Activated CD4-positive, alpha-beta T cell treated with anti-CD3 and anti-CD28 coated beads, Interleukin-2, amount 10 ng/mL, durations not matched to agents 24 days and 14 days (primary cell): Measurements from ENCODE around the gene CLK4. TPM values are rescaled to one million over a fixed set of nuclear protein-coding genes. Genes with fewer than 3 reads are reported as not detected.
A peak's percentile ranks its signal among the peaks of the same experiment; 100 is the strongest.
"Not testable (repeated sequence)": the region's sequence is repeated elsewhere in the genome, so short reads cannot be mapped to it uniquely, and the experiment has no call there.

Source experiments
- DNase-seq: peaks from one replicate; pipeline ENCODE4 v3.0.0; 2022
- H3K27ac Mint-ChIP-seq: one replicate; pipeline ENCODE4 v1.8.0; 2022; ENCODE audit warnings: mild to moderate bottlenecking, mixed read lengths
- H3K27me3 Mint-ChIP-seq: one replicate; pipeline ENCODE4 v1.8.0; 2022; ENCODE audit warnings: mixed read lengths
- H3K36me3 Mint-ChIP-seq: one replicate; pipeline ENCODE4 v1.8.0; 2022; ENCODE audit warnings: low read depth, mild to moderate bottlenecking, mixed read lengths
- H3K4me1 Mint-ChIP-seq: one replicate; pipeline ENCODE4 v1.8.0; 2021; ENCODE audit warnings: mixed read lengths
- H3K4me3 Mint-ChIP-seq: one replicate; pipeline ENCODE4 v1.8.0; 2022; ENCODE audit warnings: mild to moderate bottlenecking, moderate library complexity, mixed read lengths
- H3K9me3 Mint-ChIP-seq: one replicate; pipeline ENCODE4 v1.8.0; 2021; ENCODE audit warnings: mixed read lengths
- intact Hi-C: fragments of 100-400 bp; cut with micrococcal nuclease; formaldehyde crosslinking; loops from one replicate; pipeline ENCODE4 v1.15.1; 2023
- total RNA-seq: library from RNA; stranded (reverse); gene quantifications from 2 replicates; pipeline ENCODE4 v1.2.3, GENCODE V29; 2022

The CLK4 gene
- total RNA-seq, 1 donor from 2014 or later: 26.0 TPM

DNA sequence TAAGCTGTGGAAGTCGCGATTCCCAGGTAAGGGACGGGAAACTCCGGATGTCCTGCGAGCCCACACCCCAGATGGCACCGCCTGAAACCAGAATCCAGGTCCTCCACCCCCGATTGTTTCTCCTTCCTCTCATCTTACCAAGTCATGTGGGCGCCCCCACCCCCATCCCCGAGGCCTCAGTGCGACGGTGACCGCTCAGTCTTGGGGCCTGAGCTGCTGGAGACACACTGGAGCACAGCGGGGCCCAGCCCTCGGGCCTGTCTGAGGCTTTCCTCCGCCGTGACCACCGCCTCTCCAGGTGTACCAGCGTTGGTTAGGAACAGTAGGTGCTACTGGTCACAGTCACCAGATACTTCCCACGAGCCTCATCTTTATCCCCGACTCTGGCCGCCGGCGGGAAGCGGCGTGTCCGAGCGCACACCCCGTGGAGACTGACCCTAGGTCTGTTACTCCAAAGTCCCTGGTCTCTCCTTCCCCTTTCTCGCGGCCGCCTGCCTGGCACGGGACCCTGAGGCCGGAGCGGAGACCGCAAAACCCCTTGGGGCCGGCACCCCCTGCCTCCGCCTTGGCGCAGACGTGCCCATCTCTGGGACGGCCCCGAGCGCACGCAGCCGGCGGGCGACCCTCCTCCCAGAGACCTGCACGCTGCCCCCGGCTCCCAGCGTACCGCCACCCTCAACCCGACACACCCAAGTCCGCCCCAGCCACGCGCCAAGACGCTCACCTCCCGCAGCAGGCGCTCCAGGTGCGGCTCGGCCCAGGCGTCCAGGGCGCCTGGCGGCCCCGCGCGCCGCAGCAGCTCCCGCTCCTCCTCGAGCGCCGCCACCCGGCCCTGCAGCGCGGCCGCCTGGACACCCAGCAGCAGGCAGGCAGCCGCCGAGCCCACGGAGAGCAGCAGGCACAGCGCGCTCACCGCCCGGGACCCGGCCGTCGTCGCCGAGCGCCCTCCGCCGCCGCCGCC is 37.4 kb downstream of the CLK4 start:
- DNase-seq: peak; percentile 46
- Mint-ChIP-seq H3K36me3 (peaks cover 10% of the 10 kb centered on the region), H3K27me3 (peaks cover 51% of the 10 kb centered on the region), H3K4me3 (peak overlapping the region; percentile 35), H3K27ac (no peak overlapping the region), H3K9me3 (peaks cover 7% of the 10 kb centered on the region), H3K4me1 (peaks cover 3% of the 10 kb centered on the region)
- intact Hi-C loops: loop anchor here (1.0 kb wide), 1 partner anchor 37 kb away; no protein-coding TSS in a partner anchor

DNA sequence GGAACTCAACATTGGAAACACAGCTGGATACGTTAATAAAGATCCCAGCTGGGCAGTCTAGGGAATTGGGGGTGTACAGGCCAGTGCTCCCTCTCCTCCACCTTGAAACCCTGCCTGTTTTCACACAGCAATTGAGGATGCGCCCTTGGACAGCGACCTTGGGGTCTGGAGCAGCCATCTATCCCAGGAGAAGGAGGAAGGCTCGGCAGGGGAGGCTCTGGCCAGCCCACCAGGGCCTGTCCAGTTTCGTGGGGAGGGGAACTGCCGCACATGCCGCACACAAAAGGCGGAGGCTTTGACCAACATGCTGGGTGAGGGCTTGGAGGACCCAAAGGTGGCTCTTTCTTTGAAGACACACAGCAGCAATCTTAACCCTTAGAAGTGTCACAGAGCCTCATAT is 38.1 kb downstream of the CLK4 start:
- peak overlapping the region; percentile 6 for H3K4me3 Mint-ChIP-seq
- intact Hi-C loops: no loop called here
- DNase-seq: peak; percentile 28
- H3K9me3 Mint-ChIP-seq: peaks cover under 1% of the 10 kb centered on the region
- no peak overlapping the region for H3K27ac Mint-ChIP-seq
- H3K4me1 Mint-ChIP-seq: peaks cover 3% of the 10 kb centered on the region
- H3K27me3 Mint-ChIP-seq: peaks cover 51% of the 10 kb centered on the region
- H3K36me3 Mint-ChIP-seq: peaks cover 3% of the 10 kb centered on the region

DNA sequence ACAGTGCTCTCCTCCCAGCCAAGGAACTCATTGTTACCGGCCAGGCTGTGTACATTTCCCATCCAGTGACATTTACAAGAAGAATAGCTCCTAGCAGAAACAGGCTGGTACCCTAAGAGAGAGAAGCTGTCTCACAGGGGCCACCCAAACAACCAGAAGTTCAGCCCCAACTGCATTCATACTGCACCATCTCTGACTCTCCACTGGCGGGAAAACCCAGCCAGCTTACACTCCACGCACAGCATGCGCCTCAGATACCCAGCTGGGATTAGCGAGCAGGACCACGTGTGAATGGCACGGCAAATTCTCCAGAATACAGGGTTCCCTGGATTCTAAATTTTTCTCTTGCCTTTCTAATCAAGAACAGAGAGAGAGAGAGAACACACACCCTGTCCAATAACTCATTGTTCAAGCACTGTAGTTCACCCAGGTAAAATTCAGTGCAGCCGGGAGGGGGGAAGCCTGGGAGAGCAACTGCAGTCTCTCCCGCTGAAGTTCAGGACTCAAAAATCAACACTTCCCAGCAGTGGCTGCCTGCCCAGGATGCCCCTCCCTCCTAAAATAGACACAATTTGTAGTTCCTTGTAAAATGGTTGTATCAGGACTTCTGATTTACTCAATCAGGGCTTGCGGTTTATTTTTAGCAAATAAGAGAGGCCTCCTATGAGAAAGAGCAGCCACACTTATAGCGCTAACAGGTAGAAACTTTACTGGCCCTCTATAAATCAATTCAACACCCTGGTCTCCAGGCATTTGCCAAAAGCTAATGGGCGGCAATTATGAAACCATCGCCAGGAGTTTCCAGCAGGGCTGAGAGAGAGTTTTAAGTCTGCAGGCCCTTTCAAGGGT is 38.9 kb downstream of the CLK4 start:
- Mint-ChIP-seq H3K36me3 (peaks cover 1% of the 10 kb centered on the region), H3K4me3 (no peak overlapping the region), H3K4me1 (peaks cover 3% of the 10 kb centered on the region), H3K9me3 (no peaks in the 10 kb centered on the region), H3K27me3 (peaks cover 51% of the 10 kb centered on the region), H3K27ac (no peak overlapping the region)
- intact Hi-C loops: no loop called here
- no peak for DNase-seq

DNA sequence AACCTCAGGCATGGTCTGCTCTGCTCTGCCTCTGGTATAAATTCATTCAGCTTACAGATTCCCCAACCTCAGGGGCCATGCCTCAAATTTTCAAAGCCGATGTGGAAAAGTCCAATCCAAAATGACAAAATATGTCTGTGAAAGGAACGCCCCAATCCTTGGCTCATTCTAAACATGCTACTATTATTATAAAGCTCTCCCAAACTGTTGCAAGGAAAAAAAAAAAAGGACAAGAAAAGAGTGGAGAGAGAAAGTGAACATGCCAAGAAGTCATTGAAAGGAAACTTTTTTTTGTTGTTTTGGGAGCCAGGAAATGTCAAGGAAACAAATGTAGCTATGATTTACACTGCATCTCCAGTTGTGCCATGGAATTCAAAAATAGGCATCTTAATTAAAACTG is 40.5 kb downstream of the CLK4 start:
- no peaks in the 10 kb centered on the region for H3K36me3 Mint-ChIP-seq
- intact Hi-C loops: no loop called here
- no peak for DNase-seq
- H3K4me3 Mint-ChIP-seq: no peak overlapping the region
- no peaks in the 10 kb centered on the region for H3K9me3 Mint-ChIP-seq
- no peak overlapping the region for H3K27ac Mint-ChIP-seq
- peaks cover 3% of the 10 kb centered on the region for H3K4me1 Mint-ChIP-seq
- peaks cover 44% of the 10 kb centered on the region for H3K27me3 Mint-ChIP-seq

DNA sequence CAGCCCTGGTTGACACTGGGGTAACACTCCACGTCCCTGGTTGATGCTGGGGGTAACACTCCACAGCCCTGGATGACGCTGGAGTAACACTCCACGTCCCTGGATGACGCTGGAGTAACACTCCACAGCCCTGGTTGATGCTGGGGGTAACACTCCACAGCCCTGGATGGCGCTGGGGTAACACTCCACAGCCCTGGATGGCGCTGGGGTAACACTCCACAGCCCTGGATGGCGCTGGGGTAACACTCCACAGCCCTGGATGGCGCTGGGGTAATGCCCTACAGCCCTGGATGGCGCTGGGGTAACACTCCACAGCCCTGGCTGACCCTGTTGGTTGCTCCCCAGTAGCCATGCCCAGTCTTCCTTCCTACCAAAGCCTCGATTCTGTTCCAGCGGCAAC is 41.4 kb downstream of the CLK4 start:
- H3K4me3 Mint-ChIP-seq, H3K4me1 Mint-ChIP-seq, intact Hi-C loops, H3K27ac Mint-ChIP-seq, H3K36me3 Mint-ChIP-seq, H3K9me3 Mint-ChIP-seq: not testable (repeated sequence)
- DNase-seq: peak; percentile 69
- peaks cover 37% of the 10 kb centered on the region for H3K27me3 Mint-ChIP-seq

DNA sequence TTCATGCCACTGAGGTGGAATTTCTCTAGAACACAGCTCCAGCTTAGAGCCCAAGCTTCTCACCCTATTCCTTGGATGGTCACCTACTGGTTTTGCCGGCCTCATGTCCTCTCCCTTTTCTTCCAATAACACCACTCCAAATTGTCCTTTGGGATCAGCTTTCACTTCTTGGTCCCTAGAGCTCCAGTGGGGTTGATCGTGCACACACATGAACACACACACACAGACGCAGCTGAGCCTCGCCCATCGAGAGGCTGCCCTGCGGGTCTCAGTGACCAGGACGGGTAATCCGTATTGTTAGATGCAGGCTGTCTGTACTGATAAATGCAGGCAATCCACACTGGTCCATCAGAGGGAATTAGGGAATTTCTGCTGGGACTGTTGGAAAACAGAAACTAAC is 43.6 kb downstream of the CLK4 start:
- Mint-ChIP-seq H3K4me1 (no peaks in the 10 kb centered on the region), H3K27ac (no peak overlapping the region), H3K9me3 (no peaks in the 10 kb centered on the region), H3K27me3 (peaks cover 27% of the 10 kb centered on the region), H3K36me3 (no peaks in the 10 kb centered on the region), H3K4me3 (no peak overlapping the region)
- no peak for DNase-seq
- intact Hi-C loops: no loop called here

DNA sequence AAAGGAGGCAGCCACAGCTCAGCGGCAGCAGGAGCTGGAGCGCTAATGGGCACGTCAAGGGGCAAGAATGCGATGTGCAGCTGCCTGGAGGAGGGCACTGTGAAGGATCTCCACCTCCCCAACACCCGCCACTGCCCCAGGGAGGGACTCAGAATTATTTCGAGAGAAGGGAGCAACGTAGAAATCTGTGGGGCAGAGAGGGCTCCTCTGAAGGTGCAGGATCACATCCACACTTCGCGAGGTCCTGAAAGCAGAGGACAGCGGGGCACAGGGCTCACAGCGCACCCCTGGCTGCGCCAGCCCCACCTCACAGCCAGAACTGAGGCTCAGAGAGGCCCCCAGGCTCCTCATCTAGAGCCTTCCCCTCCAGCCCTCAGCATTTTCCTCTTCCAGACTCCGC is 44.6 kb downstream of the CLK4 start:
- Mint-ChIP-seq H3K4me3 (no peak overlapping the region), H3K4me1 (no peaks in the 10 kb centered on the region), H3K36me3 (no peaks in the 10 kb centered on the region), H3K27me3 (peaks cover 21% of the 10 kb centered on the region), H3K27ac (no peak overlapping the region), H3K9me3 (no peaks in the 10 kb centered on the region)
- intact Hi-C loops: no loop called here
- no peak for DNase-seq

DNA sequence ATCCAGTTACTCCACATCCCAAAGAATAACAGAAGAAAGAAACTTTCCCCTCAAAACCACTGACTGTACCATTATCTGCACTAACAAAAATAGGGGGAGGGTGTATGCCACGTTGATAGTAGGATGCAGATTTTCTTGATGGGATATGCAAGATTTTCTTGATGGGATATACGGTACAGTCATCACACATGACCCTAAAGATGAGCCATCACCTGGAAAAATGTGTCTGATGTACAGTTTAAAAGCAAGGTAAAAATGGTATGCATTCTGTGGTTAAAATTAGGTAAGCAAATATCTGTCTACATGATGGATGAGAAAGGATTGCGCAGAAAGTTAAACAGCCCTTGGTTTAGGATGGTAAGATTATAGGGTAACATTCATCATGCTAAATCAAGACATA is 45.2 kb downstream of the CLK4 start:
- intact Hi-C loops: no loop called here
- no peaks in the 10 kb centered on the region for H3K36me3 Mint-ChIP-seq
- H3K4me3 Mint-ChIP-seq: no peak overlapping the region
- H3K9me3 Mint-ChIP-seq: no peaks in the 10 kb centered on the region
- no peak overlapping the region for H3K27ac Mint-ChIP-seq
- DNase-seq: no peak
- H3K27me3 Mint-ChIP-seq: peaks cover 18% of the 10 kb centered on the region
- no peaks in the 10 kb centered on the region for H3K4me1 Mint-ChIP-seq

DNA sequence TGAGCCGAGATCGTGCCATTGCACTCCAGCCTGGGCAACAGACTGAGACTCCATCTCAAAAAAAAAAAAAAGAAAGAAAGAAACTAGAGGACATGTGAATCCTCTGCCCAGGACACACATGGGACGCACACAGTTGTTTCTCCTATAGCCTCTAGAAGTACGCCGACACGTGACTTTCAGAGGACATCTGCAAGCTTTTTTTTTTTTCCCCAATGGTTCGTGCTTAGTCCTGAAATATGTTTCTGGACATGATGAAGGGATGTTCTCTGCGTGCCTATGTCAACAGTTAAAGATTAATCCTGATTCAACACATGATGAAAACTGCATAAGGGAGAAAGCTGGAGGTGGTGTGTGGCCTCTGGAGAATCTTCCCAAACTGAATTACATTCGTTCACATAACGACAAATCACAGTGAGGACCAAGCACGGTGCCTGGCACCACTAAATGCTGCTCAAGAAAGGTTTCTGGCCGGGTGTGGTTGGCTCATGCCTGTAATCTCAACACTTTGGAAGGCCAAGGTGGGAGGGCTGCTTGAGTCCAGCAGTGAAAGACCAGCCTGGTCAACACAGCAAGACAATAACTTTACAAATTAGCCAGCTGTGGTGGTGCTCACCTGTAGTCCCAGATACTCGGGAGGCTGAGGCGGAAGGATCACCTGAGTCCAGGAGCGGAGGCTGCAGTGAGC is 46.4 kb downstream of the CLK4 start:
- Mint-ChIP-seq H3K27me3 (peaks cover 14% of the 10 kb centered on the region), H3K27ac (no peak overlapping the region), H3K4me1 (no peaks in the 10 kb centered on the region), H3K36me3 (no peaks in the 10 kb centered on the region), H3K4me3 (no peak overlapping the region), H3K9me3 (no peaks in the 10 kb centered on the region)
- intact Hi-C loops: no loop called here
- no peak for DNase-seq

DNA sequence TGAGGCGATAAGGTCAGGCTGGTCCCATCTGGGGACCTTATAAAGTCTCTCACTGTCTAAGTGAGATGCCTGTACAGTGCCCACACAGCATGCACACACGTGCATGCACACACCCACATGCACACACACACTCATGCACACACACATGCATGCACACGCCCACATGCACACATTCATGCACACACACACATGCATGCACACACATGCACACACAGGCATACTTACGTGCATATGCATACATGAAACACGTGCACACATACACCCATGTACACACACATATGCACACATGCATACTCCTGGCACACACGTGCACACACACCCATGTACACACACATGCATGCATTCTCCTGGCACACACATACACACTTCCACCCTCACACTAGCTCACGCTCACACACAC is 48.9 kb downstream of the CLK4 start:
- H3K27me3 Mint-ChIP-seq: peaks cover 26% of the 10 kb centered on the region
- H3K4me1 Mint-ChIP-seq: no peaks in the 10 kb centered on the region

DNA sequence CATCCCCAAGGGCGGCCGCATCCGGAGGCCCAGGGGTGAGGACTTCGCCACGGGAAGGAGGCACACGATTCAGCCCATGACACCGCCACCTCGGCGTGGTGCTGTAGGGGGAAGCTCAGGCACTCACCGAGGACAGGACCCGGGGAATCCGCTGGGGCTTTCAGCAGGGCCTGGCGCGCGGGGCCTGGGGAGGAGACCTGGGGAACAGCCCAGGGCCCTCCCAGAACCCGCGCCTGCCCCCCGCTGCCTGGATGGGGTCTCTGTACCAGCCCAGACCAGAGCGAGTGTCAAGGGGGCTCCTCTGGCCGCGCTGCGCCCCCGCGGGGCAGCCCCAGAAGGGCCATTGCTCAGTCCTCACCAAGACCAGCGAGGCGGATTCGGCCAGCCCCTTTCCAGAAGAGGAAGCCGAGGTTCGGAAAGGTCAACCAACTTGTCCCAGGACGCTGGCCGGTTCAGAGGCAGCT is 49.4 kb downstream of the CLK4 start:
- Mint-ChIP-seq H3K4me1 (no peaks in the 10 kb centered on the region), H3K27ac (no peak overlapping the region), H3K27me3 (peaks cover 26% of the 10 kb centered on the region), H3K4me3 (no peak overlapping the region), H3K9me3 (no peaks in the 10 kb centered on the region), H3K36me3 (no peaks in the 10 kb centered on the region)
- no peak for DNase-seq
- intact Hi-C loops: no loop called here

More for the DNA sequence above, 48.9 kb downstream of the CLK4 start:
- no peaks in the 10 kb centered on the region for H3K9me3 Mint-ChIP-seq
- intact Hi-C loops: no loop called here
- H3K36me3 Mint-ChIP-seq: no peaks in the 10 kb centered on the region
- DNase-seq: no peak
- H3K27ac Mint-ChIP-seq: no peak overlapping the region
- H3K4me3 Mint-ChIP-seq: no peak overlapping the region

DNA sequence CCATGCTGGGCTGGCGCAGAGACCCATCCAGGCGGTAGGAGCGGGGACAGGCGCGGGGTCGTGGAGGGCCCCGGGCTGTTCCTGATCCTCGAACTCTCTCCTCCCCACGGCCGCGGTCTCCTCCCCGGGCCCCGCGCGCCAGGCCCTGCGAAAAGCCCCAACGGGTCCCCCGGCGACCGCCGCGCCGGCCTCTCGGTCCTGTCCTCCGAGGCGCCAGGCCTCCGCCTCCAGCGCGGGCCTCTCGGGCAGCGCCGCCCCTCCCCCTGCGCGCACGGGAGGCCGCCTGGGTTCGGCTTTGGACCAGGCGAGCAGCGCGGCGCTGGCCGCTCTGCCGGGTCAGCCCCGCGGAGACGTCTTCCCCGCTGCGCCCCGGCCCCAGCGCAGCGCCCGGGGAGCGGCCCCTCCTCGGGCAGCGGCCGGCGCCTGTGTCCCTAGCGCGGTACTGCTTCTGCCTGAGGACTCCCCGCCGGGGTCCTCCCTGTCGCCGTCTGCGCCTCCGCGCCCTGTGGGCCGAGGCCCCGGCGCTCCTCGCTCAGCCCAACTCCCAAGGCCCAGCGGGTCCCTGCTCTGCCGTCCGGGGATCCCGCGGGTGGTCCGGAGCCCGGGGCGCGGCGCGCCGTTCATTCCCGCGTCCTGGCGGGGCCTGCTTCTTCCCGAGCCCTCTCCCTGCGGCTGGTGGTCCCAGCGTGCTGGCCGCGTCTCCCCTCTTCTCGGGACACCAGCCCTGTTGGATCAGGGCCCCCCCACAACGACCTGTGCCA is 50.1 kb downstream of the CLK4 start:
- no peaks in the 10 kb centered on the region for H3K9me3 Mint-ChIP-seq
- H3K27ac Mint-ChIP-seq: no peak overlapping the region
- intact Hi-C loops: no loop called here
- peaks cover 26% of the 10 kb centered on the region for H3K27me3 Mint-ChIP-seq
- H3K4me3 Mint-ChIP-seq: no peak overlapping the region
- H3K36me3 Mint-ChIP-seq: no peaks in the 10 kb centered on the region
- DNase-seq: no peak
- H3K4me1 Mint-ChIP-seq: no peaks in the 10 kb centered on the region

DNA sequence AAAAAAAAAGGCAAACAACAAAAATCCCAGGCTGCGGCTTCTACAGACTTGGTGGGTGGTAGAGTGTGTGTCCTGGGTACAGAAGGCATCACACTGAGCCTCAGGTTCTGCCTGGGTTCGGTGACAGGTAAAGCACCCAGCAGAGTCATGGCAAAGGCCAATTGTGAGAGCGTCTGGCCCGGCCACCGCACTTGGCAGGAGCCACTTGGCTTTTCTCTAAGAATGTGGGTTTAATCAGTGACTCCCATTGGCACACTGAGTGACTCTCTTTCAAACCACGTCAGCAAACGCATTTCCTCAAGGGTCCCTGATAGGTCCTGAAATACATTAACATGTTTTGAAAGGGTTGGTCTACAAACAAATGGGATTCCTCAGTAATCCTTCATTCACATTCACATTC is 53.6 kb downstream of the CLK4 start:
- intact Hi-C loops: no loop called here
- H3K4me1 Mint-ChIP-seq: no peaks in the 10 kb centered on the region
- no peak overlapping the region for H3K27ac Mint-ChIP-seq

More for the DNA sequence above, 53.6 kb downstream of the CLK4 start:
- H3K9me3 Mint-ChIP-seq: no peaks in the 10 kb centered on the region
- peaks cover 24% of the 10 kb centered on the region for H3K27me3 Mint-ChIP-seq
- no peak overlapping the region for H3K4me3 Mint-ChIP-seq
- no peaks in the 10 kb centered on the region for H3K36me3 Mint-ChIP-seq
- DNase-seq: no peak
